Activated CD8-positive, alpha-beta T cell treated with anti-CD3 and anti-CD28 coated beads for 36 hours (primary cell): ENCODE results near the gene GPC6. TPM values are rescaled to one million over a fixed set of nuclear protein-coding genes. Genes with fewer than 3 reads are reported as not detected.

Experiments used
- ATAC-seq: fragments of 200-7000 bp; cut with Tn5 transposase; one replicate; pipeline ENCODE4 v1.10.0; 2021; ENCODE audit warnings: mild to moderate bottlenecking, moderate library complexity
- CTCF ChIA-PET: fragments of 350-600 bp; sonication (Branson Sonifier 250); formaldehyde crosslinking; loops from one replicate; lab custom pipeline; 2021; ENCODE audit warnings: antibody characterized with exemption; lab: Charles Lee
- POLR2A ChIA-PET: fragments of 350-600 bp; sonication (Branson Sonifier 250); formaldehyde crosslinking; loops from one replicate; lab custom pipeline; 2021; ENCODE audit warnings: antibody characterized with exemption; lab: Charles Lee
- DNase-seq: peaks from one replicate; pipeline ENCODE4 v3.0.0-alpha.2; 2020
- H3K27ac Mint-ChIP-seq: one replicate; pipeline ENCODE4 v1.8.0; 2021; ENCODE audit warnings: mild to moderate bottlenecking, mixed read lengths
- H3K27me3 Mint-ChIP-seq: one replicate; pipeline ENCODE4 v1.8.0; 2021; ENCODE audit warnings: mixed read lengths
- H3K36me3 Mint-ChIP-seq: one replicate; pipeline ENCODE4 v1.8.0; 2021; ENCODE audit warnings: low read depth, mixed read lengths
- H3K4me1 Mint-ChIP-seq: one replicate; pipeline ENCODE4 v1.8.0; 2021; ENCODE audit warnings: low read depth, mixed read lengths
- H3K4me3 Mint-ChIP-seq: one replicate; pipeline ENCODE4 v1.8.0; 2021; ENCODE audit warnings: mild to moderate bottlenecking, moderate library complexity, mixed read lengths
- H3K9me3 Mint-ChIP-seq: one replicate; pipeline ENCODE4 v1.8.0; 2021; ENCODE audit warnings: mixed read lengths
- intact Hi-C: fragments of 100-400 bp; cut with micrococcal nuclease; formaldehyde crosslinking; loops from one replicate; pipeline ENCODE4 v1.10.0; 2022
- total RNA-seq, 2 experiments: library from RNA; stranded (reverse); gene quantifications; one replicate each; pipeline ENCODE4 v1.2.3, GENCODE V29; 2021
- TF ChIP-seq, protein P1 (sequence below): fragments of 200-600 bp; IDR thresholded peaks from one replicate; pipeline ENCODE4 v1.8.0; 2022; ENCODE audit warnings: antibody characterized with exemption, mild to moderate bottlenecking

GPC6 gene
- total RNA-seq, 2 experiments from 2014 or later: not detected

DNA sequence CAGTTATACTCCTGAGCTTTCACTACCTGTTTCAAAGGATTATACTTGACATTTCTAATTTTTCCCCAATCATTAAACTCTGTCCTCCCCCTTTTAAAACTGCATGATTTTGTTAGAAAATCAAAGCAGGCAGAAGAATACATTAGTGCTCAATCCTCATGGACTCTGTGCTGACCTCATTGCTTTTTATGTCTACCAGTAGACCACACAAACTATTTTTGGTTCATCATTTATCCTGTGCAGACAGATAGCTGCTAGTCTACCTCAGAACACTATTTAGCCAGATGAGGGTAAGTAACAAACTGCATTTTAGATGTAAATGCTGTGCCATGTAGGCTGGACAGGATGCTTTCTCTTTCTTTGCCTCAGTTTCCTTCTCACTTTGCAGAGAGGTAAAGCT is 1016.9 kb downstream of the GPC6 start:
- ChIA-PET CTCF (interaction anchor here (1.1 kb wide), 1 partner anchor 11 kb away, joined by 3 read pairs; no protein-coding TSS in a partner anchor), POLR2A (interaction anchor here (0.6 kb wide), 1 partner anchor 108 kb away, joined by 3 read pairs; no protein-coding TSS in a partner anchor)
- Mint-ChIP-seq H3K4me1 (peaks cover 22% of the 10 kb centered on the region), H3K27ac (no peak overlapping the region), H3K36me3 (no peaks in the 10 kb centered on the region), H3K27me3 (peaks cover 2% of the 10 kb centered on the region), H3K9me3 (peaks cover 12% of the 10 kb centered on the region), H3K4me3 (no peak overlapping the region)
- DNase-seq (no peak), ATAC-seq (no peak)
- TF ChIP-seq, protein P1, sequence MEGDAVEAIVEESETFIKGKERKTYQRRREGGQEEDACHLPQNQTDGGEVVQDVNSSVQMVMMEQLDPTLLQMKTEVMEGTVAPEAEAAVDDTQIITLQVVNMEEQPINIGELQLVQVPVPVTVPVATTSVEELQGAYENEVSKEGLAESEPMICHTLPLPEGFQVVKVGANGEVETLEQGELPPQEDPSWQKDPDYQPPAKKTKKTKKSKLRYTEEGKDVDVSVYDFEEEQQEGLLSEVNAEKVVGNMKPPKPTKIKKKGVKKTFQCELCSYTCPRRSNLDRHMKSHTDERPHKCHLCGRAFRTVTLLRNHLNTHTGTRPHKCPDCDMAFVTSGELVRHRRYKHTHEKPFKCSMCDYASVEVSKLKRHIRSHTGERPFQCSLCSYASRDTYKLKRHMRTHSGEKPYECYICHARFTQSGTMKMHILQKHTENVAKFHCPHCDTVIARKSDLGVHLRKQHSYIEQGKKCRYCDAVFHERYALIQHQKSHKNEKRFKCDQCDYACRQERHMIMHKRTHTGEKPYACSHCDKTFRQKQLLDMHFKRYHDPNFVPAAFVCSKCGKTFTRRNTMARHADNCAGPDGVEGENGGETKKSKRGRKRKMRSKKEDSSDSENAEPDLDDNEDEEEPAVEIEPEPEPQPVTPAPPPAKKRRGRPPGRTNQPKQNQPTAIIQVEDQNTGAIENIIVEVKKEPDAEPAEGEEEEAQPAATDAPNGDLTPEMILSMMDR: no peak
- intact Hi-C loops: no loop called here

DNA sequence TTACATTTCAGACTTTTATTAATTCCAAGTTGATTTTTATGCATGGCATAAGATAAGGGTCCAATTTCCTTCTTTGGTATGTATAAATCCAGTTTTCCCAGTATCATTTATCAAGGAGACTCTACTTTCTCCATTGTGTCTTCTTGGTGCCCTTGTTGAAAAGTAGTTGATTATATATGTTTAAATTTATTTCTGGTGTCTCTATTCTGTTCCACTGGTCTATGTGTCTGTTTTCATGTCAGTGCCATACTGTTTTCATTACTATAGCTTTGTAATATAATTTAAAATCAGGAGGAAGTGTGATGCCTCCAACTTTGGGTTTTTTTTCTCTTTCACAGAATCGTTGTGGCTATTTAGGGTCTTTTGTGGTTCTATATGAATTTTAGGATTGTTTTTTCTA is 1019.9 kb downstream of the GPC6 start:
- intact Hi-C loops: no loop called here
- no peak for DNase-seq
- Mint-ChIP-seq H3K9me3 (peaks cover 12% of the 10 kb centered on the region), H3K27ac (no peak overlapping the region), H3K4me1 (peaks cover 15% of the 10 kb centered on the region), H3K36me3 (no peaks in the 10 kb centered on the region), H3K4me3 (no peak overlapping the region), H3K27me3 (peaks cover 2% of the 10 kb centered on the region)
- TF ChIP-seq, protein P1: no peak
- ATAC-seq: no peak
- ChIA-PET CTCF (no interaction called here), POLR2A (no interaction called here)

DNA sequence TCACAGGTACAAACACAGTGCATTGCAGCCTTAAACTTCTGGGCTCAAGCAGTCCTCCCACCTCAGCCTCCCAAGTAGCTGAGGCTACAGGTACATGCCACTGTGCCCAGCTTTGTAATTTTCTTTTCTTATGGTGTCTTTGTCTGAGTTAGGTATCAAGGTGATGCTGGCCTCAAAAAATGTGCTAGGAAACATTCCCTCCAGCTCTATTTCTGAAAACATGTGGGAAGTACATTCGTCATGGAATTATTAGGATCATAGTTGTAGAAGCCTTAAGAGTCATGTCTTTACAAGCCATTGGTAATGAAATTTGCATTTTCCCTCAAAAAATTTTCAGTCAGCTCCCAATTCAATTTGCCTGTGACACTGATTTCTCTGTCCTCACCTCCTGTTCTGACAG is 1021.3 kb downstream of the GPC6 start:
- DNase-seq (no peak), ATAC-seq (no peak)
- intact Hi-C loops: no loop called here
- H3K4me1 Mint-ChIP-seq: peaks cover 15% of the 10 kb centered on the region
- ChIA-PET CTCF (no interaction called here), POLR2A (no interaction called here)
- H3K27ac Mint-ChIP-seq: no peak overlapping the region
- H3K4me3 Mint-ChIP-seq: no peak overlapping the region
- peaks cover 2% of the 10 kb centered on the region for H3K27me3 Mint-ChIP-seq
- TF ChIP-seq, protein P1: no peak
- H3K36me3 Mint-ChIP-seq: no peaks in the 10 kb centered on the region
- H3K9me3 Mint-ChIP-seq: peaks cover 12% of the 10 kb centered on the region

DNA sequence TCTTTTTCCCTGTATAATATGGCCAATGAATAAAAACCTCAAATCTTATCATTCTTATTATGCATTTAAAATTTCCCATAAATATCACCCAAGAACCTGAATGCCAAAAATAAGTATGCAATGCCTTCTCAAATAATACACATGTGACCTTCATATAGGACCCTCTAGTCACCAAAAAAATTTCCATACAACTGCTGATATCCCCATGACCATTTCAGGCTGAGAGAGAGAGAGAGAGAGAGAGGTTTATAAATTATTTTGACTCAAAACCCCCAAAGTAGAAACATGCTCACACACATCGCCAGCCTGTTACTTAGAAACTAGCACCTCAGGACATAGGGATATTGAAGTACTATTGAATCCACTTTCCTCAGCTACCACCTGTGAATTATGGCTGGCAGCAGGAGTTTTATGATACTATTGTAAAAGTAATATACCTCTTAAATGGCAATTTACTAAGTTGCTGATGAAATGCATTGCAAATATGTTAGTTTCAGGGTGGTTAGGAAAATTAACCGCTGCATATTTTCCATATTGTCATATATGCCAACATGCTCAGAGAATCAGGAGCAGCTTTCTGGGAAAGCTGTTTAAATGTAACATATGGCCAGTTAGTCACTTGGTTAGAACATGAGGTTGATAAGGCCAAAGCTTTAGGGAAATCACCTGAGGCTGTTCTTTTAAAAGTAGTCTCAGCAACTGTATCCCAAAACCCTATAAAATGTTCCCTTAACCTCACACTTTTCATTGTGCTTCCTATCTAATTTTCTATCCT is 1022.0 kb downstream of the GPC6 start:
- CTCF ChIA-PET: no interaction called here
- POLR2A ChIA-PET: no interaction called here
- no peak overlapping the region for H3K4me3 Mint-ChIP-seq
- H3K36me3 Mint-ChIP-seq: no peaks in the 10 kb centered on the region
- H3K27me3 Mint-ChIP-seq: peaks cover 2% of the 10 kb centered on the region
- intact Hi-C loops: no loop called here
- H3K9me3 Mint-ChIP-seq: peaks cover 12% of the 10 kb centered on the region
- peak overlapping the region; percentile 63 for H3K27ac Mint-ChIP-seq
- TF ChIP-seq, protein P1: no peak
- peaks cover 10% of the 10 kb centered on the region for H3K4me1 Mint-ChIP-seq
- peak; percentile 42 for ATAC-seq
- DNase-seq: no peak

DNA sequence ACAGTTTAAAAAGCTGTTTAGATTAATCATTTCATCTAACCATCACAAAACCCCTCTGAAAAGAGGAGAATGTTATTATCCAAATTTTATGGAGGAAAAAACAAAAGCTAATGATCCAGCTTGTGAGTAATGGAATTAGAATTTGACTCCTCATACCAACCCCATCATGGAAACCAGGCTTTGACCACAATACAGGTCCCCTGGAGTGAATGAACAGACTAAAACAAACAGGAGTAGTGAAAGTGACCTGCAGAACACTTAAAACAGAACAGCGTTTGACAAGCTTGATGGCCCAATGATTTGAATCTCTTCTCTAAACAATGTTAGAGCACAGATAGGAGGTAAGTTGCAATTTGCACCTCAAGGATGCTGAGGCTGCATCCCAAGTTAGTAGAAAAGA is 1022.9 kb downstream of the GPC6 start:
- POLR2A ChIA-PET: no interaction called here
- TF ChIP-seq, protein P1: no peak
- ATAC-seq (no peak), DNase-seq (no peak)
- intact Hi-C loops: no loop called here
- CTCF ChIA-PET: no interaction called here
- no peak overlapping the region for H3K4me3 Mint-ChIP-seq
- H3K27ac Mint-ChIP-seq: no peak overlapping the region
- H3K27me3 Mint-ChIP-seq: peaks cover 2% of the 10 kb centered on the region
- no peaks in the 10 kb centered on the region for H3K36me3 Mint-ChIP-seq
- peaks cover 10% of the 10 kb centered on the region for H3K4me1 Mint-ChIP-seq
- peaks cover 12% of the 10 kb centered on the region for H3K9me3 Mint-ChIP-seq
